Measurements from ENCODE around the gene TXNDC11.

GRCh38 chr16:11639925-11640899, 102.4 kb downstream of the TXNDC11 start:
- TF ChIP-seq EZH2 (IDR thresholded peaks at IDR 0.05; ENCODE audit: borderline replicate concordance, low read depth, low read length, severe bottlenecking) (peak; percentile 30), POLR2A (IDR thresholded peaks at IDR 0.05; ENCODE audit: low read depth, low read length) (no peak), CTCF (IDR thresholded peaks at IDR 0.05; ENCODE audit: extremely low read depth in 1 of 2, insufficient read depth in 1 of 2, low read depth in 1 of 2, low read length in 2 of 2) (no peak)

Data from endothelial cell of umbilical vein (primary cell).